Endometrial microvascular endothelial cells (primary cell): ENCODE data around the gene SVIP. TPM values are rescaled to one million over a fixed set of nuclear protein-coding genes. Genes with fewer than 3 reads are reported as not detected.

Experiments
- in situ Hi-C: cut with HindIII; loops from 2 replicates; pipeline ENCODE4 v1.10.0; 2017; ENCODE audit warnings: low sequenced_read_pairs, low pct_unique_long_range_greater_than_20kb; ENCODE audit errors: inconsistent ontology term
- total RNA-seq: library from RNA; depleted of rRNA; stranded (reverse); fragments of >200 nt; gene quantifications from one replicate; pipeline ENCODE4 v1.2.3, GENCODE V29; 2015; ENCODE audit errors: inconsistent ontology term

The SVIP gene
- total RNA-seq = 24.5 TPM

- in situ Hi-C loops = no loop called here
Observed at GRCh38 chr11:22829231-22830081, at the start of gene SVIP. Gene SVIP (minus strand): TSS chr11:22829801. CDS start chr11:22829748, 53 bp downstream.

DNA sequence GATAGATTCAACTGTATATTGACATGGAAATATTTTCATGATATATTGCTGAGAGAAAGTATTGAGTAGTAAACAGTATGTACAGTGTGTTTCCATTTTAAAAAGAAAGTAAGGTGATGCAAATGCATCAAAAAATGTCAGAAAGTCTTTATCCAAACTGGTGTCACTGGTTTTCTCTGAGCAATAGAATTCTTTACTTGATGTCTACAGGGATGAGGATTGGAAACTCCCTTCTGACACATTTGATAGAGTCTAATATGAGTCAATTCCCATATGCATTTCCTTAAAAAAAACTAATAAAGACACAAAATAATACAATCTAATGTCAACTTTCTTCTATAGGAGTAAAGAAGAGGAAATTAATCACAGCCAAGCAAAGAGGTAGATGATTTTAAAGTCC lies 49.0 kb upstream of the SVIP start:
- in situ Hi-C loops = no loop called here

- in situ Hi-C loops = no loop called here
Observed at GRCh38 chr11:22878039-22878438, 48.4 kb upstream of the SVIP start.

DNA sequence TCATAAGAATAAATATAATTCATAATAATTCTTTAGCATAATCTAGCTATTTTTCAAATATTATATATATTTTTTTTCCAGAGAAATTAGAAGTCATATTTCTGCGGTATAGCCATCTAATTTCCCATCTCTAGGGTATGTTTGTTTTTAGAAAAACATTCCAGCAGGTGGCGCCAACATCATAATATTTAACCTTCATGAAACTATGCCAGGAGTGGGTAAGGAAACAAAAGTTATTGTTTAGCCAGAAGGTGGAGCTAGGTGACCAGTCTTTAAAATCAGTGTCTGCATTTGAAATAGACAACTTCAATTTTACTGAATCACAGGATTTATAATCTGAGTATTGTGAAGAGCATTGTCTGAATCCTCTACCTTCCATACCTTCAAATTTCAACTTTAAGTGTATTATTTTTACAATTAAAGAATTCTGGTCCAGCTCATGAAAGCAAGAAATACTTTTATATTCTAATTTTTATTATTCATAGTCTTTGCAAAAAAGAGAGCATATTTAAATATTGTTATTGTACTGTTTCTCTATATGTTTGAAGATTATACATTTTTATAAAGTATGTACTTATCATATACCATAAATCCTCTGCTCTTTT lies 46.4 kb upstream of the SVIP start:
- in situ Hi-C loops = no loop called here

GRCh38 chr11:22869325-22869724 lies 39.7 kb upstream of the SVIP start:
- in situ Hi-C loops = no loop called here

DNA sequence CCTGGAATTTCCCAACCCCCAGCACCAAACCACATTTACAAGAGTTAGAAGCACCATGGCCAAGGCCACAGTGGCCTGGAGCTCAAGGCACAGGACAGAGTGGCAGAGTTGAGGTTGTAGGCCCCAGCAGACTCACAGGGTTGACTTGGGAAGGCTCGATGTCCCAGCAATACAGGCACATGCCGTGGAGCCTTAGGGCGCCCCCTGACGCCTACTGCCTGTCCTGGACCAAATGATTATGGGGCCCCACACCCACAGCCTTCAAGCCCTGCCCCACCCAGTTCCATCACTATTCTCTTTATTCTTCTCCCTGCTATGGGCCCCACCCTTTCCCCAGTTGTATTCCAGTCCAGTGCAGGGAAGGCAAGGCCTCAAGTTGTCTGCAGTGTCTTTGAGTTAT lies 30.6 kb upstream of the SVIP start, which contains the start of gene CCDC179:
Gene CCDC179 (minus strand): TSS at position 234 of the 400 bp plus-strand sequence. CDS start 53 bp downstream, at position 181.
- in situ Hi-C loops = no loop called here

GRCh38 chr11:22859756-22860155 lies 30.2 kb upstream of the SVIP start:
- in situ Hi-C loops = no loop called here

DNA sequence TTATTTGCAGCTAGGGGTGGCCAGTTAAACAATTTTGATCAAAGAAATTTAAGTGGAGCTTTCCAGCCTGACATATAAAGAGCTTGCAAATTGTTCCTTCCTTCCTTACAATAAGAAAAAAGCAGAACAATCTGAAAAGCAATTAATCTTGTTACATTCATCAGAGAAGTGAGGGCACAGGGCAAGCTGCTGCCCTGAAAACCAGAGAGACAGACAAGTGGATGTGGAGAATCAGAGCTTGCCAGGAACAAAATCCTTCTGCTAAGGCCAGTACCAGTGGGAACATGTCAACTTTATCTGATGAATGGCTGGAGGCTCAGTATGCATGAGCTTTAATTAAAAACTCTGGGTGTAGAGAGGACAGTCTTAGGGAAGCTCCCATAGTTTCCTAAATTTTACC lies 21.9 kb upstream of the SVIP start:
- in situ Hi-C loops = no loop called here

DNA sequence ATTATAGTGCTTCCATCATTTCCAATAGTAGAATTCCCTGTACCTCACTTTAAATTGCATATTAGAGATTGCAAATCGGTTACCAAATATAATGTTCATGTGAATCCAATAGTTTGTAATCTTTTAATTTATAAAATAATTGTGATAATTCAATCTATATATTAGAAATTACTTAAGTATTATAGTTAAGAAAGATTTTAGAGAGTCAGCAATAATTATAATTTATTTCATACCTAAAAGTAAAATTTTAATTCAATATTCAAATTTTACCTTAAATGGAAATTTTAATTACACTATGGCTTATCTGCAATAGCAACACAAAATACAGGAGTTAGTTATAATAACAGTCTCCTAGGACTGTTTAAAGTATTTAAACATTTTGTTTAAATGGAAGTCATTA lies 17.1 kb upstream of the SVIP start:
- in situ Hi-C loops = no loop called here

GRCh38 chr11:22832315-22833015 lies 2.9 kb upstream of the SVIP start:
- in situ Hi-C loops = no loop called here

DNA sequence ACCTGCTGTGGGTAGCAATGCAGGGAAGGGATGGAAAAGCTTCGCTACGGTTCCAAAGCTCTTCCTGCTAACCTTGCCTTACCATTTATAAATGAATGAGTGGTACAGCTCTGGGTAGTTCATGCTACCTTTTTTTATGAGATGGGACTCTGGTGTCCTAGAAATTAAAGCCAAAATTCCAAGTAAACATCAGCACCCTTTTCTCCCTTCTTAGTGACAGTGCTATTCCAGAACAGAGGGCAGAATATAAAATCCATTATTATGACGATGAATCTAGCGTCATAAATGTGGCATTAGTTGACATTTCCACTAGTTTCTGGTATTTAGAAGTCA lies 447 bp upstream of the SVIP start:
- in situ Hi-C loops = no loop called here

- in situ Hi-C loops = no loop called here
Observed at GRCh38 chr11:22828373-22828772, 1.2 kb downstream of the SVIP start.

DNA sequence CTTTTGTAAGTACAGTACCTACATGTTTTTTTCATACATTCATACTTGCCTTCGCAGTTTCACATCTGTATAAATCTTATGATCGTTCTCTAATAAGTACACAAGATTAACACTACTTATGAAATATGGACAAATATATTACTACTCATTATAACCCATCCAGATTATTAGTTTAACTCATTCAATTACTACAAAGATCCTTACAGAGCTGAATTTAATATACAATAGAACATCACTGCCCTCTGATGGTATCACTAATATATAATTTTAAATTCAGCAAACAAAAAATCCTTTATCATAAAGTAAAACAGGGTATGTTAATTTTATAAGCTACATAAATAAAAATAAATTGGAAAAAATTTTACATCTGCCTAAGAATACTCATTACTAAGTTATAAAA lies 7.4 kb downstream of the SVIP start:
- in situ Hi-C loops = no loop called here

DNA sequence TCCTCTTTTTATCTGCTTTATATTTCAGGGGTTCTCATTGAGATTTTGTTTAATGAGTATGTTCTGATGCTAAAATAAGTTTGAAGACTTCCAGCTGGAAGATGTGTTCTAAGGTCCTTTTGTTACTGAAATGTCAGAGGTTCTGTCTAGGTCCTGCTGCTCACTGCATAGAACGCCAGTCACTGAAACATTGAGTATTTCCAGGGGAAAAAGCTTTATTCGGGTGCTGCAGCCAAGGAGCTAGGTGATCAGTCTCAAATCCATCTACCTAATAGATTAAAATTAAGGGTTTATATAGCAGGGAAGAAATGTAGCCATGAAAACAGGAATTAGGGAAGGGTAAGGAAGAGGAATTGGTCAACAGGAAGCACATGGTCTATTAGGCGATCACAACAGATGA lies 19.7 kb downstream of the SVIP start:
- in situ Hi-C loops = no loop called here

DNA sequence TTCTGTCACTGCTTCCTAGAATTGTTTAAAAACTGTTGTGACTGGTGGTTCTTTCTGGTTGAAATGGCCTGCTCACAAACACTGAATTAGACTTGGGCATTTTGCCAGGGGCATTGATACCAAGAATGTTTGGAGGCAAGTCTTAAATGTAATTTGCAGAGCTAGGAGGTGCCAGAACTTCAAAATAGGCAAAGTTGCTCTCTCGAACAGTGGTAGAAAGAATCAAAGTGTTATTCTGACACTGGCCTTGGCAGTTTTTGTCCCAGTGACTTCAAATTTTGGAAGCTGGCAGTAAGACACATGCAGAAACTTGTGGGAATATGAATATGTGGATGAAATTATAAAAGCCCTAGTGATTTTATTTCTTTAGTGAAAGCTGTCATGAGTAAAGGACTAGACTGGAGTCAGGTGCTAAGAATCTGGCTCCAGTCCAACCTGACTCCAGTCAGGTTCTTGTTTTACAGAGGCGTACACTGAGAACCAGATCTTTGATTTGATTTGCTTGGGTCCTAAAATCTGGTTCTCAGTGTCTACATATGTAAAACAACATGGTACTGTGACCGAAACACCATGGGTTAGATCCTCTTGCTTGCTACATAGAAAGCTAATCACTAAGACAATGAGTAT lies 20.9 kb downstream of the SVIP start:
- in situ Hi-C loops = no loop called here

- in situ Hi-C loops = no loop called here
Observed at GRCh38 chr11:22807855-22808570, 21.6 kb downstream of the SVIP start.

DNA sequence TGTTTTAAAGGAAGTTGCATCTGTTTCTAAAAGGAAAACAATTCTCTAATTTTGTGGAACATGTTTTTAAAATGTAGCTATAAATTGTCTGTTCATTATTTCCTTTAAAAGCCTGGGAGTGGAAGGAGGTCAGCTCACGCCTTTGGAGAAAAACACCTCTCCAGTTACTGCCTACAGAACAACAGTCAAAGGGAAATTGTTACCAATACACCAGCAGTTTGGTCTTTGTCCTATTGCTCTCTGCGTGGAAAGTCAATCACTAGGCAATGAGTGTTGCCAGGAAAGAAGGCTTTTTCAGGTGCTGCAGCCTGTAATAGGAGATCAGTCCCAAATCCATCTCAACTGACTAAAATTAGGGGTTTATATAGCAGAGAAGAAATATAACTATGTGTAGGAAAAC lies 22.2 kb downstream of the SVIP start:
- in situ Hi-C loops = no loop called here

- in situ Hi-C loops = no loop called here
Observed at GRCh38 chr11:22802861-22803260, 26.7 kb downstream of the SVIP start.

DNA sequence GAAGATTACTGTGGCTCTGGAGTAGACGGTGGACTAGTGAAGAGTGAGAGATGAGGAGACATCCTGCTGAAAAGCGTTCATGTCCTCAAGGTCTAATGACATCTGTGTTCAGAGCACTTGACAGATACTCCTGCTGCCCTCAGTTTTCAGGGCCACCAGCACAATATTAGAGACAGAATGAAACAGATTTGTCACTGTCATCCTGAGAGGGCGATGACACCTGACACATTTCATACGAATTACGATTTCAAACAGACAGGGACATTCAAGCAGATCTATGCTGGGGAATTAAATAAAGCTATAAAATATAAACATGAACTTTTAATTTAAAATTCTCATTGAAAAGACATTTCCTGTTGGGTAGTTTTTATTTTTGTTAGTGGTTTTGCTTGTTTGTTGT lies 29.1 kb downstream of the SVIP start:
- in situ Hi-C loops = no loop called here
